HG03159 (cell line): ENCODE data around the gene TCERG1L.
"Not testable (repeated sequence)": the region's sequence is repeated elsewhere in the genome, so short reads cannot be mapped to it uniquely, and the experiment has no call there.

Experiments used
- ATAC-seq: cut with Tn5 transposase; IDR thresholded peaks from one replicate; pipeline ENCODE4 v1.9.1; 2021; ENCODE audit warnings: mild to moderate bottlenecking, moderate library complexity; ENCODE audit not compliant: unreplicated experiment

The TCERG1L gene

GRCh38 chr10:131113709-131114291 is 197.7 kb downstream of the TCERG1L start:
- ATAC-seq = no peak

- no peak for ATAC-seq
Observed at GRCh38 chr10:131113165-131113564, 198.4 kb downstream of the TCERG1L start.

GRCh38 chr10:131112691-131113090 is 198.8 kb downstream of the TCERG1L start:
- ATAC-seq = no peak

GRCh38 chr10:131111471-131112080 is 199.9 kb downstream of the TCERG1L start:
- ATAC-seq = no peak

GRCh38 chr10:131111007-131111406 is 200.5 kb downstream of the TCERG1L start:
- ATAC-seq = no peak

- ATAC-seq = no peak
Observed at GRCh38 chr10:131110241-131110783, 201.2 kb downstream of the TCERG1L start.

GRCh38 chr10:131109726-131110125 is 201.8 kb downstream of the TCERG1L start:
- ATAC-seq = no peak

- ATAC-seq = no peak
Observed at GRCh38 chr10:131109291-131109690, 202.2 kb downstream of the TCERG1L start.

GRCh38 chr10:131107970-131108369 is 203.6 kb downstream of the TCERG1L start:
- ATAC-seq = no peak

- no peak for ATAC-seq
Observed at GRCh38 chr10:131102676-131103075, 208.8 kb downstream of the TCERG1L start.

GRCh38 chr10:131102147-131102546 is 209.4 kb downstream of the TCERG1L start:
- no peak for ATAC-seq

GRCh38 chr10:131100418-131101410 is 210.8 kb downstream of the TCERG1L start:
- ATAC-seq = not testable (repeated sequence)

- ATAC-seq = no peak
Observed at GRCh38 chr10:131099028-131099726, 212.3 kb downstream of the TCERG1L start.

- no peak for ATAC-seq
Observed at GRCh38 chr10:131098416-131098952, 213.0 kb downstream of the TCERG1L start.

GRCh38 chr10:131096031-131096430 is 215.5 kb downstream of the TCERG1L start:
- ATAC-seq = no peak

GRCh38 chr10:131095313-131095580 is 216.3 kb downstream of the TCERG1L start:
- no peak for ATAC-seq

- no peak for ATAC-seq
Observed at GRCh38 chr10:131094527-131095312, 216.8 kb downstream of the TCERG1L start.

- ATAC-seq = no peak
Observed at GRCh38 chr10:131093795-131094366, 217.6 kb downstream of the TCERG1L start.

- ATAC-seq = no peak
Observed at GRCh38 chr10:131093346-131093745, 218.2 kb downstream of the TCERG1L start.

- no peak for ATAC-seq
Observed at GRCh38 chr10:131092876-131093275, 218.6 kb downstream of the TCERG1L start.
